ENCODE results near the gene ARID5B.

ARID5B gene

GRCh38 chr10:61973169-61973568 is 71.7 kb downstream of the ARID5B start (continued):
- no peak for TF ChIP-seq PRDM2 (tag by site-specific recombination; IDR thresholded peaks at IDR 0.05; ENCODE audit: borderline replicate concordance)
- no peak for TF ChIP-seq INSM2 (tag by site-specific recombination; IDR thresholded peaks at IDR 0.05)
- no peak for TF ChIP-seq ZNF530 (tag by site-specific recombination; IDR thresholded peaks at IDR 0.05; ENCODE audit: low read depth)
- no peak for TF ChIP-seq REST (tag by site-specific recombination; IDR thresholded peaks at IDR 0.05)
- no peak for TF ChIP-seq ZNF148 (tag by site-specific recombination; IDR thresholded peaks at IDR 0.05; ENCODE audit: borderline replicate concordance)
- no peak for TF ChIP-seq ZNF354C (tag by site-specific recombination; IDR thresholded peaks at IDR 0.05; ENCODE audit: borderline replicate concordance, low read depth)
- TF ChIP-seq RBAK (tag by site-specific recombination; IDR thresholded peaks at IDR 0.05), result no peak
- TF ChIP-seq KLF8 (tag by site-specific recombination; IDR thresholded peaks at IDR 0.05), result no peak
- TF ChIP-seq ZNF366 (tag by site-specific recombination; conservative IDR thresholded peaks at IDR 0.05), result peak; percentile 49; the same call in 1 of the 2 replicates
- no peak for TF ChIP-seq SETDB1 (IDR thresholded peaks at IDR 0.05; ENCODE audit: insufficient read length, low read length)
- no peak for TF ChIP-seq ZNF837 (tag by site-specific recombination; IDR thresholded peaks at IDR 0.05)
- no peak for TF ChIP-seq ZBTB17 (tag by site-specific recombination; IDR thresholded peaks at IDR 0.05)
- no peak for TF ChIP-seq ZNF350 (tag by site-specific recombination; IDR thresholded peaks at IDR 0.05)
- TF ChIP-seq ZNF202 (tag by site-specific recombination; IDR thresholded peaks at IDR 0.05; ENCODE audit: borderline replicate concordance), result no peak
- peak; percentile 33; the same call in 1 of the 2 replicates for TF ChIP-seq ZNF518A (tag by site-specific recombination; conservative IDR thresholded peaks at IDR 0.05; ENCODE audit: low read depth)
- 0 out of 2 replicates have a peak, but pooled peaks have one; percentile 47 for TF ChIP-seq ZNF24 (tag by site-specific recombination; IDR thresholded peaks at IDR 0.05)
- no peak for TF ChIP-seq SP7 (tag by site-specific recombination; IDR thresholded peaks at IDR 0.05)
- TF ChIP-seq ZNF10 (tag by site-specific recombination; IDR thresholded peaks at IDR 0.05), result no peak
- no peak for TF ChIP-seq ZNF549 (tag by site-specific recombination; IDR thresholded peaks at IDR 0.05)
- TF ChIP-seq GLI2 (tag by site-specific recombination; IDR thresholded peaks at IDR 0.05; ENCODE audit: borderline replicate concordance, low read depth), result no peak
- no peak for TF ChIP-seq ZNF155 (tag by site-specific recombination; IDR thresholded peaks at IDR 0.05)

Measured in HEK293 (cell line).